ENCODE results near the gene NR2C2. TPM values are rescaled to one million over a fixed set of nuclear protein-coding genes. Genes with fewer than 3 reads are reported as not detected.

Gene NR2C2
- total RNA-seq, 4 donors from 2014 or later, result 33.3 to 91.6 (median 51.5) TPM

GRCh38 chr3:15086263-15086662, 138.9 kb downstream of the NR2C2 start:
- Histone ChIP-seq H3K27ac (no peak overlapping the region), H3K4me3 (no peak overlapping the region), H3K27me3 (no peaks in the 10 kb centered on the region), H3K4me1 (no peaks in the 10 kb centered on the region), H3K9me3 (no peaks in the 10 kb centered on the region), H3K36me3 (peaks cover 80% of the 10 kb centered on the region)
- no peak for DNase-seq (ENCODE audit: low spot score in 2 of 2)
- TF ChIP-seq EP300 (IDR thresholded peaks at IDR 0.05) (no peak), POLR2AphosphoS5 (IDR thresholded peaks at IDR 0.05) (no peak), CTCF (IDR thresholded peaks at IDR 0.05) (no peak), POLR2A (IDR thresholded peaks at IDR 0.05) (no peak)
- 91% methylated on average over 2 of the region's 2 CpGs for WGBS

GRCh38 chr3:15086699-15087098, 139.3 kb downstream of the NR2C2 start:
- no peak overlapping the region for H3K4me3 ChIP-seq
- H3K36me3 ChIP-seq, result peaks cover 80% of the 10 kb centered on the region
- no peak for TF ChIP-seq POLR2AphosphoS5 (IDR thresholded peaks at IDR 0.05)
- TF ChIP-seq EP300 (IDR thresholded peaks at IDR 0.05), result no peak
- TF ChIP-seq POLR2A (IDR thresholded peaks at IDR 0.05), result no peak
- DNase-seq (ENCODE audit: low spot score in 2 of 2), result no peak
- 84% methylated on average over 2 of the region's 2 CpGs for WGBS
- H3K4me1 ChIP-seq, result no peaks in the 10 kb centered on the region
- H3K27ac ChIP-seq, result no peak overlapping the region
- H3K27me3 ChIP-seq, result no peaks in the 10 kb centered on the region
- no peaks in the 10 kb centered on the region for H3K9me3 ChIP-seq

GRCh38 chr3:15089201-15089600, 141.8 kb downstream of the NR2C2 start:
- no peak overlapping the region for H3K4me3 ChIP-seq
- H3K4me1 ChIP-seq, result no peaks in the 10 kb centered on the region
- H3K27me3 ChIP-seq, result no peaks in the 10 kb centered on the region
- no peak for DNase-seq (ENCODE audit: low spot score in 2 of 2)
- TF ChIP-seq EP300 (IDR thresholded peaks at IDR 0.05) (no peak), CTCF (IDR thresholded peaks at IDR 0.05) (no peak), POLR2AphosphoS5 (IDR thresholded peaks at IDR 0.05) (no peak), POLR2A (IDR thresholded peaks at IDR 0.05) (no peak)
- WGBS, result 90% methylated on average over 1 of the region's 1 CpG
- peaks cover 76% of the 10 kb centered on the region for H3K36me3 ChIP-seq
- no peak overlapping the region for H3K27ac ChIP-seq
- H3K9me3 ChIP-seq, result no peaks in the 10 kb centered on the region

- no peaks in the 10 kb centered on the region for H3K9me3 ChIP-seq
- H3K36me3 ChIP-seq, result peaks cover 76% of the 10 kb centered on the region
- no peak for DNase-seq (ENCODE audit: low spot score in 2 of 2)
- H3K27me3 ChIP-seq, result no peaks in the 10 kb centered on the region
- no peaks in the 10 kb centered on the region for H3K4me1 ChIP-seq
- H3K4me3 ChIP-seq, result no peak overlapping the region
- no peak overlapping the region for H3K27ac ChIP-seq
- 91% methylated on average over 5 of the region's 5 CpGs for WGBS
- TF ChIP-seq POLR2A (IDR thresholded peaks at IDR 0.05) (no peak), POLR2AphosphoS5 (IDR thresholded peaks at IDR 0.05) (no peak), EP300 (IDR thresholded peaks at IDR 0.05) (no peak), CTCF (IDR thresholded peaks at IDR 0.05) (no peak)
These were observed 144.2 kb downstream of the NR2C2 start for GRCh38 chr3:15091575-15091974.

GRCh38 chr3:15092686-15093085, 145.3 kb downstream of the NR2C2 start:
- Histone ChIP-seq H3K36me3 (peaks cover 67% of the 10 kb centered on the region), H3K27ac (no peak overlapping the region), H3K4me3 (no peak overlapping the region), H3K27me3 (no peaks in the 10 kb centered on the region), H3K4me1 (peaks cover 6% of the 10 kb centered on the region), H3K9me3 (no peaks in the 10 kb centered on the region)
- WGBS, result 97% methylated on average over 1 of the region's 1 CpG
- TF ChIP-seq EP300 (IDR thresholded peaks at IDR 0.05), result no peak
- no peak for TF ChIP-seq POLR2AphosphoS5 (IDR thresholded peaks at IDR 0.05)
- no peak for DNase-seq (ENCODE audit: low spot score in 2 of 2)

GRCh38 chr3:15094187-15094875, 146.9 kb downstream of the NR2C2 start:
- H3K4me3 ChIP-seq, result no peak overlapping the region
- H3K4me1 ChIP-seq, result peaks cover 12% of the 10 kb centered on the region
- H3K36me3 ChIP-seq, result peaks cover 62% of the 10 kb centered on the region
- no peaks in the 10 kb centered on the region for H3K27me3 ChIP-seq
- no peak for DNase-seq (ENCODE audit: low spot score in 2 of 2)
- no peaks in the 10 kb centered on the region for H3K9me3 ChIP-seq
- no peak overlapping the region for H3K27ac ChIP-seq
- TF ChIP-seq POLR2A (IDR thresholded peaks at IDR 0.05) (no peak), POLR2AphosphoS5 (IDR thresholded peaks at IDR 0.05) (no peak)
- 84% methylated on average over 5 of the region's 5 CpGs for WGBS
